Measurements from ENCODE around the gene ALOX12B.
"Not testable (repeated sequence)": the region's sequence is repeated elsewhere in the genome, so short reads cannot be mapped to it uniquely, and the experiment has no call there.

ALOX12B gene

DNA sequence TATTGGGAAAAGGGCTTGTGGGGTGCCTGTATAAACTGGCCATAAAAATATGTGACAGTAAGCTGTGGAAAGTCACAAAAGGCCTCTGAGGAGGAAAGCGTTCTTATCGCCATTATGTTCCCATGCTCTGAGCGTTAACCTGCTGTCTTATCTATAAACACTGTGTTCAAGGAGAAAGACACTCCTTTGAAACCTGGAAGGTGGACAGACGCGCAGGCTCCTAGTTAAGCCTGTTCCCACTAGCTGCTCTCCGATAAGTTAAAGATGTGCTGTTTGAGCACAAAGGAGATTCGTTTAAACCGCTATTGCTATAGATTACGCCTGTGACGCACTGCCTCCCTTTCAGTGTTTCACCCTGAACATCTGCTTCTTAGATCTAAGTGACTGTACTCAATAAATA is 5.2 kb downstream of the ALOX12B start:
- no peak for DNase-seq (ENCODE audit: low read depth)

DNA sequence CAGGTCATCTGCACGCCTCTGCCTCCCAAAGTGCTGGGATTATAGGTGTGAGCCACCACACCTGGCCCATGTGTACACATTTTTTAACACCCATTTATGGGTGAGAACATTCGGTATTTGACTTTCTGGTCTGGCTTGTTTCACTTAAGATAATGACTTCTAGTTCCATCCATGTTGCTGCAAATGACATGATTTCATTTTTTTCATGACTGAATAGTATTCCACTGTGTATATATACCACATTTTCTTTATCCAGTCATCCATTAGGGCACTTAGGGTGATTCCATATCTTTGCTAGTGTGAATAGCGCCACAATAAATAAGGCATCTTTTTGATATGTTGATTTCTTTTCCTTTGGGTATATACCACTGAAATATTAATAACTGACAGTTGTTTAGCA is 5.6 kb downstream of the ALOX12B start:
- no peak for DNase-seq (ENCODE audit: low read depth)

DNA sequence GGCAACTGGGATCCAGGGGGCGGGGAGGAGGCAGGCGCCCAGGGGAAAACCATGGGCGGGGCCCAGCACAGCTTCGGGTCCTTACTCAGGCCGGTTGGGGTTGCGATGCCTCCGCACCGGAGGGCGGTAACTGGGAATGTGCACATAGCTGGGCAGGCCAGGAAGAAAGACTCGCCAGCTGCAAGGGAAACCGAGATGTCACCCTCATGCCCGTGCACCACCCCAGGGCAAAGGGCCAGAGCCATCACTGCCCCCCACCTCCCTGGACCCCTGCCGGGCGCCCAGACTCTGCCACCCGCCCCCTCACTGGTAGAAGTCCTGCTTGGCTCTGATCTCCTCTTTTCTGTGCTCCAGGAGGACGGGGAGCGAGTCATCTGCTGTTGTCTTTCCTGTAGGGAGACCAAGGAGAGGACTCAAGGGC is 6.7 kb downstream of the ALOX12B start:
- DNase-seq (ENCODE audit: low read depth): no peak

DNA sequence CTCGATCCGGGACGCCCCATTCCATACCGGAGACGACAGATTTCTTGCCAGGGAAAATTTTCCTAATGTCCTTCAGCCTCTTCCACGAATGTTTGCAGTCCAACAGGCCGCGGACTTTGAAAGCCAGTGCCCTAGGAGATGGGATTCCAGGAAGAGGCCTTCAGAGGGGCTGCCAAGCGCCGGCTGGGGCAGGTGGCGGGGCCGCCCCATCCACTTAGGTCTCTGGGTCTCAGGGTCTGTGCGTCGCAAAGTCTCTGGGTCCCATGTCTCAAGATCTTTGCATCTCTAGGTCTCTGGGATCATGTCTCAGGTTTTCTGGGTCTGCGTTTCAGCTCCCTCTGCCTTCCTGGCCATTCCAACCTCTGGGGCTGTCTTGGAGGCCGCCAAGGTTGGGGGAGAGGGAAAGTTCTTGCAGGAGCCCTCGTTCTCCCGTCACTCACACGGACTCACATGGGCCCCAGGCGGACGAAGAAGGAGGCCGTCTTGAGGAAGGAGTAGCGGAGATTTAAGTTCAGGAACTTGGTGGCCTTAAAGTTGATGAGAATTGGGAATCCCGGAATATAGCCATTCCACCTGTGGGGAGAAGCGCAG is 7.2 kb downstream of the ALOX12B start:
- DNase-seq (ENCODE audit: low read depth): no peak

DNA sequence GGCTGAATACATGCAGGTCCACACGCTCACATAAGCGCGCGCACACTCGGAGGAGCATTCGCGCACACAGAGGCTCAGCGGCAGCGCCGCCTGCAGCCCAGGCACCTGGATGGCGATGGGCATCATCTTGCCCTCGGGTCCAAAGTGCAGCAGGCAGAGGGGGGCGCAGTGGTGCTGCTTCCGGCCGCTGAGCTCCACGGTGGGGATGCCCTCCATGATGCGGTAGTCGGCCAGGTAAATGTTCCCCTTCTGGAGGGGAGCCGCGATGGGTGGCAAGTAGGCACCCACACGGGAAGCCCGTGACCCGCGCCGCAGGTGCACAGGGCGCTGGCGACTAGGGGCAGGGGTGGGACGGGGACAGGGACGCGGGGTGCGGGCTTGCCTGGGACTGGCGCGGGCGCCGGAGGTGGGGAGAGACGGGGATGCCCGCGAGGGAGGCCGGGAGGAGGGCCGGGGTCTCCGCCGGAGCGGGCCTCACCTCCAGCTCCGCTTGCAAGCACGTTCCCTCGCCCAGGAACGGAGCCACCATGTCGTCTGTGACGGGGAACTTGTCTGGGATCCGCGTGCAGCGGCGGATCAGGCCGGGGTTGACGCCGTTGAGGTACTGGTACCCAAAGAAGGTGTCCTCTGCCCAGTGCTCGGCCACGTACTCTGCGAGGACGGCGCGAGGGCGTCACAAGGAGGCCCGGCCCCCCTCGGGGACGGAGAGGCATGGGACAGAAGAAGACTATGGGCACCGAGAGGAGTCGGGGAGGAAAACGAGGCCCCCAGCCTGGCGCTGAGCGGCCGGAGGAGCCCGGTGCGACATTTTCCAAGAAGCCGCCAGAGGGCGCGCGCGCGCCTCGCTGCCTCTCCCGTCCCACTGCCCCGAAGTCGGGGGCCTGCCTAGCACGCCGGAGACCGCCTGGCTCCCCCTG is 8.0 kb downstream of the ALOX12B start:
- DNase-seq (ENCODE audit: low read depth): peak; percentile 82

DNA sequence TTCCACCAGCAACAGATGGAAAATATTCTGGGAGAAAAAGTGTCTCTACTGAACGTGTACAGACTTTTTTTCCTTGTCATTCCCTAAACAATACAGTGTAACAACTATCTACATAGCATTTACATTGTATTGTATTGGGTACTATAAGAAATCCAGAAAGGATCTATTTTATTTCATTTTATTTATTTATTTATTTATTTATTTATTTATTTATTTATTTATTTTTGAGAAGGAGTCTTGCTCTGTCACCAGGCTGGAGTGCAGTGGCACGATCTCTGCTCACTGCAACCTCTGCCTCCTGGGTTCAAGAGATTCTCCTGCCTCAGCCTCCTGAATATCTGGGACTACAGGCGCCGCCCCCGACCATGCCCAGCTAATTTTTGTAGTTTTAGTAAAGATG is 9.6 kb downstream of the ALOX12B start:
- not testable (repeated sequence) for DNase-seq (ENCODE audit: low read depth)

DNA sequence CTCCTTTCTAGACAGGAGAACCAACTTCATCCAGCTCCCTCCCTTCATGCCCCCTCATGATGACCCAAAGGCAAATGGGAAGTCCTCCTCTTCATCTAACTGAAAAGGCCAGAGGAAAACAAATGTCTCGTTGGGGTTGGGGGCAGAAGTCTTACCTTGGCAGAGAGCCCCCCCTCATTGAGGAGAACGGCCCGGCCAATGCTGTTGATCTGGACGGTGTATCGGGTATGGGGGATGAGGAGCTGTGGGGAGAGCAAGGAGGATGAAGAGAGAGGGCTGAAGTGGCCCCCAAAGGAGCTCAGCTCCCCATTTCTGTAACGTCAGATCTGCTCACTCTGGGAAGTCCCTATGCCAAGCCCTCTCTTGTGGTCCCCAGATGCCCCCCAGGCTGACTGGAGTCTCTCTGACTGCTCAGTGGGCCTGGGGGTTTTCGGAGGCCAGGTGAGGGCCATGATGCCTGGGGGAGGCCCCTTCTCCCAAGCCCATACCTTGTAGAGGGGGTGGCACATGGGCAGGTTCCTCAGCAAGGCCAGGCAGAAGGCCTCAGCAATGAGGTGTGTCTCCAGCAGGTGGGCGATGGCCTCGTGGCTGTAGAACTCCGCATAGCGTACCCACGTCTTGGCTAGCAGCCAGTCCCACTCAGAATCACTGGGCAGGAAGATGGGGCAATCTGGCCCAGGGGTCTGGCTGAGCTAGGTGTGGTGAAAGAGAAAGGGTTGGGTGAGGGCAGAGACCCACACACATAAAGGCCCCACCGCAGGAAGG is 10.8 kb downstream of the ALOX12B start:
- no peak for DNase-seq (ENCODE audit: low read depth)

DNA sequence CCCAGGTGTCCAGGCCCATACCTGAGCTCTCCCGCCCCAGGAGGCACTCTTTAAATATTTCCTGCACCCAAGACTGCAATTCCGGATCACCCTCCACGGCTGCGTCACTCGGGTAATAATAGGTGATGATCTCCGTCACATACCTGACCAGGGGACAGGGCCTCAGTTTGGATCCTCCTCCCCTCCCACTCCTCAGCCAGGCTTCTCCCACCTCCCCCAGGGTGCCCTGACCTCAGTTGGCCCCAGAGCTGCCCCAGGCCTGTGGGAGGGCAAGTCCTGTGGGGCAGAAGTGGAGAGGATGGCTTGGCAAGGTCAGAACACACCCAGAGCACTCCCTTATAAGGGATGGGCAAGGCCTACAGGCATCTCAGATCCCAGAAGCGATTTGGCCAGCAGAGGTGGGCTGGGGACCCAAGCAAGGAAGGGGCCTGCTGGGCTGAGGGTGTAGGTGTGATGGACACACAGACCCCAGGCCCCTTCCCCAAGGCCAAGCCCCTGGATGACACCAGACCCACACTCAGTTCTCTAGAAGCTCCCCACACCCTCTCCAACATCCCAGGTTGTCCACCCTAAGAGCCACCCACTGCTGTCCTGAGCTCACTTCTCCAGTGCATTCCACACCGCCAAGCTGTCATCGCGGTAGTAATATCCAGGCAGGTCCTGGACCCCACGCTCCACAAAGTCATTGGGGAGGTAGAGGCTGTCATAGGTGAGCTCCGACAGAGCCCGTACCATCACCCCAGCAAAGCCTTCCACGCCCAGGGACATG is 11.8 kb downstream of the ALOX12B start:
- no peak for DNase-seq (ENCODE audit: low read depth)

DNA sequence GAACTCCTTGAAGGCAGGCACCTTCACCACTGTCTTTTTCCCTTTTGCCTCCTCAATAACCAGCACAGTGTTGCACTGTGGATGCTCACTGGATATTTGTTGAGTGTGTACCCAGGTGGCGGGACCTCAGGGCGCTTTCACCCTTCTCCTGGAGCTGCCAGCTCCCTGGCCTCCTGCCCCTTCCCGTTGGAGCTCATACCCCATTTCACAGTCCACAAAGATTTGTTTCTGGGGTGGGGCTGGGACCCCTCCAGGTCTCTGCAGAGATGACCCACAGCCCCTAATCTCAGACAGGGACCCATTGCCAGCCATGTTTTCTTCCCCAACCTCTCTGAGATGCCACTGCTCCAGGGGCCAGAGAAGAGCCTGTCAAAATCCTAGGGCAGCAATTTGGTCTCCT is 12.4 kb downstream of the ALOX12B start:
- DNase-seq (ENCODE audit: low read depth): no peak

DNA sequence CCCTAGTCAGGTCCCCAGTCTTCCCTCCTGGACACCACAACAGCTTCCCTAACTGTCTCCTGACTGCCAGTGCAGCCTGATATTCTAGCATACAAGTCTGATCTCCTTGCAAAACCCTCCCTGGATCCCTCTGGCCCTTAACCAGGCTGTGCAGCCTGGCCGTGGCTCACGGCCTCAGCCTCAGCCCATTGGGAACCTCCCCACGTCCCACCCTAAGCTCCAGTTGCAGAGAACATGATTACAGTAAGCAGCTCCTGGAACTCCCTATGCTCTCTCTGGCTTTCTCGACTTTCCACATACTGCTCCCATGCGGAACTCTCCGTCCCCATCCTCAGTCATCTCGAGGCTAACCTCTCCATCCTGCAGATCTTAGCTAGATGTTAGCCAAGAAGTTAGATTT is 13.0 kb downstream of the ALOX12B start:
- DNase-seq (ENCODE audit: low read depth): no peak

DNA sequence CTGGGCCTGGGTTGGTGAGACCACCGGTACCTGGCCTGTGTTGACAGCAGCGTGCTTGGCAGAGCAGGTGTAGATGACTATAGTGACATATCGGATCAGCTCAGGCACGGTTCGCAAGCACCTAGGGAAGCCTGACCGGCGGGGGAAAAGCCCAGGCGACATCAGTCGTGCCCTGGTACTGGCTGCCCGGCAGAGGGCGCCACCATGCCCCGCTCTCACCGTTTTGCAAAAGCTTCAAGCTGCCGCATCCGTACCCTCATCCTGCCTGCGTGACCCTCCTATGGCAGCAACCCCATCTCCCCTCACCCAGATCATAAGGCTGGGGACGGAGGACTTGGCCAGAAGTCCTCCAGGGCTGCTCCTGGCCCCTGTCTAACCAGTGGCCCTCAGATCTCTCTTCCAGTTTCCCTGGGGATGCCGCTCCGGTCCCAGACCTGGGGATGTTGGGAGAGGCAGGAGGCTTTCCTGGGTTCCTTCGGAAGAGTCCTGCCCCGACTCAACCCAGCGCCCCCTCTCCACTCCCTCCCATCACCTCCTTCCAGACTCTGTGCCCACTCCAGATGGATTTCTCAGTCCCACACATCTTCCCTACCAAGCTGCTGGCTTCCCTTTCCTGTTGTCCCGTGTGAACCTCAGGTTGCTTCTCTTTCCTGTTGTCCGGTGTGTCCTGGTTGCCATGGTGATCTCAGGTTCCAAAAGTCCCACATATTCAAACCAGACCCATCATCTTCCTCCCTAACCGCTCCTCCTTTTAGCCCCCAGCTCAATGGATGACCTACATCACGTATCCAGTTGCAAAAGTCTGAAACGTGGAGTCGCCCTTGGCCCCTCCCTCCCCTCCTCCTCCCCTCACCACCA is 13.7 kb downstream of the ALOX12B start:
- peak; percentile 81 for DNase-seq (ENCODE audit: low read depth)

DNA sequence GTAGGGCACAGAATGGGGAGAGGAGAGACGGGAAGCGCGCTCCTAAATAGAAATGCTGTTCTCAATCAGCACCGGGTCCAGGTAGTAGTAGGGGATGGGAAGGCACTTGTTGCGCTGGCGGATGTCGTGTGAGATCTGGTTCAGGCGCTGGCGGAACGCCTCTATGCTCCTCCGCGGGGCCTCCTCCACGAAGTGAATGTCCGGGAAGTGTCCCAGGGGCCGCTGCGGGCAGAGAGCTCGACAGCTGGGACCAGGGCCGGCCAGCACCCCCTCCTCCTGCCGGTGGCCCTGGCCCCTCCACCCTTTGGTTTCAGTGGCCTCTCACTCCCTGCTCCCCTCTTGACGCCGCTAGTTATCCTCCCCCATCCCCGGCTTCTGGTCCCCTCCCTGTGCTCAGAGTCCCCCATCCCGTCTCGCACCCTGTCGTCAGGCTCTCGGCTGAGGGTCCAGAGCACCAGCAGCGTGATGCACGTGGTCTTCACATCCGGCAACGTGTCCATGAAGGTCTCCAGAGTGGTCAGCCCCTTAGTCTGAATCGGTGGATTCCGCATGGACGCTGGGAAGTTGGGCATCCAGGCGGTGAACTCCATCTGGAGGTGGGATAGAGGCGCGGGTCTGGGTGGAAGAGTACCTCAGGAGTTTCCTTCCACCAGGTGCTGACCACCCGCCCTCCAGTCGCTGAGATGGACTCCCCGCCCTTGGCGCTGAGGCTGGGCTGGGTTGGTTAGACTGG is 14.6 kb downstream of the ALOX12B start:
- DNase-seq (ENCODE audit: low read depth): no peak

DNA sequence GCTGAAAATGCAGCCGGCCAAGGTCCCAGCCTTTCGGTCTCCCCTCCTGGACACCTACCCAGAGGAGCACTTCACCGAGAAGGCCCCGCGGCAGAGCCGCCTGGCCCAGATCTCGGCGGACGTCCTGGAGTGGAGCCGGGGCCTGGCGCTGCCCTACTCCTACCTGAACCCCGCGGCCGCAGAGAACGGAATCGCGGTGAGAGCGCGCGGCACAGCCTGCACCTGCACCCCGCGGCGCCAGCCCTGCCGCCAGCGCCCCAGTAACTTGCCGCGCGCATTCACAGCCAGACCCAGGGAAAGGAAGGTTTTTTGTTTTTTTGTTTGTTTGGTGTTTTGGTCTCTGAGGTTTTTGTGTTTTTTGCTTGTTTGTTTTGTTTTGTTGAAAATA is 15.2 kb downstream of the ALOX12B start:
- no peak for DNase-seq (ENCODE audit: low read depth)

DNA sequence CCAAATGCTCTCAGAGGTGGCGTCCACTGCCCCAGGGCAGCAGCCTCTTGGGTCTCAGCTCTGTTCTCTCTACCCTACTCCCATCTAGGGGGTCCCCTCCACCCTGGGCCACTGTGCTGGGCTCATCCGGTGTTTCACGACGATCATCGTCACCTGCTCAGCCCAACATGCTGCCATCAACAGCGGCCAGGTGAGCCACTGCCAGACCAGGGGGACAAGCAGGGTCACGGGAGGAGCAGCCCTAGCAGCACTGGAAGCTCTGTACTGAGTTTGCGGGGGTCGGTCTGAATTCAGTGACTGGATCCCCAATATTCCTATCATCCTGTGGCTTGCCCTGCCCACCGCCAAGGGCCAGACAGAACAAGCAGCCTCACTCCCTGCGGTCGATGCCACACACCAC is 16.0 kb downstream of the ALOX12B start:
- DNase-seq (ENCODE audit: low read depth): no peak

DNA sequence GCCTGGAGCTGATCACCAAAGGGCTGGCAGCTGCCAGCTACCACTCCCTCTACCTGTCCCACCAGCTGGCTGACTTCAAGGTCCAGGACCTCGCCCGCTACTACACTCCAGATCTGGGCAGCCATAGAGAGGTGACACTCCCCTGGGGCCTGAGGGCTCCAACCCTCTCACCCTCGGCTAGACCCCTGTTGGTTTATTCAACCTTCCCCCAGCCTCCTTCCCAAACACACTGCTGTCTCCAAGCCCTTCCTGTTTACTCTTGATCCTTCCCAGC is 18.0 kb downstream of the ALOX12B start:
- DNase-seq (ENCODE audit: low read depth): no peak

DNA sequence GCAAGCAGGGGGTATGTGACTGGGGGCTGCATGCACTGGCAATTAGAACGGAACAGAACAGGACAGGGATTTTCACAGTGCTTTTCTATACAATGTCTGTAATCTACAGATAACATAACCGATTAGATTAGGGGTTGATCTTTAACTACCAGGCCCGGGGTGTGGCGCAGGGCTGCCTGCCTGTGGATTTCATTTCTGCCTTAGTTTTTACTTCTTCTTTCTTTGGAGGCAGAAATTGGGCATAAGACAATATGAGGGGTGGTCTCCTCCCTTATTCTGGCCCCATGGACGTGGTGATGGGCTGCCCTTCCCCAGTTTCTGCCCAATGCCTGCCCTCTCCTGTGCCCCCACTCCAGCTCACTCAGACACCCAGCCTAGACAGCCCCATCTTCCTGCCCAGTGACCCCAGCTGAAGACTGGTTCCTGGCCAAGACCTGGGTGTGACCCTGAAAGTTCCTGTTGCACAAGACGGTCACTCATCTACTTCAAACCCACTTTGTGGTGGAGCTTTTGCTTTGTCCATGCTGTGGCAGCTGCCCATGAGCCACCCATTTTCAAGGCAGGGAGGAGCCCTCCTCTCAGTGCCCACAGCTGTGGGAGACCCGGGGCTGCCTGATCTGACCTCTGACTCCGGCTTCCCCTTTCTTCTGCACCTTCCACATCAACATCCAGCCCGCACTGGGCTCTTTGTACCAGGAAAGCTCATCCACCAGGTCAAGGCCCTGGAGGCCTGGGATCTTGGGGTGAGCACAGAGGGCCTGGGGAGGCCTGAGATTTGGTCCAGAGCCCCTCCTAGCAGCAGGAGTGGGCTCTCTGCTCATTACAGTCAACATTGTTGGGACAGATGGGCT is 18.6 kb downstream of the ALOX12B start:
- no peak for DNase-seq (ENCODE audit: low read depth)

DNA sequence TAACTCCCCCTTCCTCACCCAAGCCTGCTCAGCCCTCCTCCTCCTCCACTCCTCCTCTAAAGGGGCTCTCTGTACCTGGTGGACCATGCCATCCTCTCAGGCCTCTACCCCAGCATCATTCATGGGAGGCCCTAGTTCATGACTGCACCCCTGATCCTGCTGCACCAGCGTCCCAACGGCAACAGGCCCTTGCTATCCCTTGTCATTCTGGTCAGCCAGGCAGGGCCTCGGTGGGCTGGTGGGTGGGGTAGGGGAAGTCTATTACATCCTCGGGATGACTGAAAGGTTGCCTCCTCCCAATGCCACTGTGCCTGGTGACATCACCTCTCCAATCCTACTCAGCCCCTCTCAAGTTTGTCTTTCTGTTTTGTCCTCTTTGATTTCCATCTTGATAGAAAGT is 19.7 kb downstream of the ALOX12B start:
- no peak for DNase-seq (ENCODE audit: low read depth)

DNA sequence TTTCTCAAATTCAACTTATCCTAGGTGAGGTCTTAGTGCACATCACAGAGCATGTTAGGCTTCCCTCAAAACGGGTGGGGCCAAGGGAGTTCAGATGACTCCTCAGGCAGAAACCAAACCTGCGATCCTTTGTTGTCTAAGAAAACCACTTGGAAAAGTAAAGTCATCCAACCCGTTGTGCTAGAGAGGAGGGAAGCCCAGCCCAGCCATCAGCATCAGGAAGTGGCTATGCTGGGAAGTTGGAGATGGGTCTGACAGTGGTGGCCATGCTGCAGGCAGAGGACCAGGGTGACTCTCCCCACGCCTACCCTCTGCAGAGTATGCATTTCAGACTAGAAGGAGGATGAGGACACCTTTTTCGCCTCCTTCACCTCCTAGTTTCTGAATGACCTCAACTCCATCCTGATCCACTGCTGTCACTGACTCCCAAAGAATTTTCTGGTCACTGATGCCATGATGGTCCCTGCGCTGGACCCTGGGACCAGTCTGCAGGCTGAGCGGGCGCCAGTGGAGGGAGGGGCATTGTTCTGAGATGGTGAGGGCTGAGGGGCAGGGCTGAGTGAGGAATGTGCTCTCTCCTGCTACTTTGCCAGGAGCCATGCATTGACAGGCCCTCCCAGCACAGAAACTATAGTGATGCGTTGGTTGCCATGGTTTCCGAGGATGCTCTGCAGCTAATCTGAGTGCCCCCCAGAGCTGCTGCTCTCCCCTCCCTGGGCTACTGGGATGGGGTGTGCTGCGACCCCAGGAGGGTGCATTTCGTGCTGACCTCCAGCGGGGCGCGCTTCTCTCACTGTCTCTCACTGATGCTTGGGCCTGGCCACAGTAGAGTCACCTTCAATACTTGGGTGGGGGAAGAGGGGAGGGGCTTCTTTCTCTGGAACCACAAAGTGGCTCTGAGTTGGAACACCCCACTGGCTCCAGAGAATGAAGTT is 20.4 kb downstream of the ALOX12B start:
- DNase-seq (ENCODE audit: low read depth): no peak

DNA sequence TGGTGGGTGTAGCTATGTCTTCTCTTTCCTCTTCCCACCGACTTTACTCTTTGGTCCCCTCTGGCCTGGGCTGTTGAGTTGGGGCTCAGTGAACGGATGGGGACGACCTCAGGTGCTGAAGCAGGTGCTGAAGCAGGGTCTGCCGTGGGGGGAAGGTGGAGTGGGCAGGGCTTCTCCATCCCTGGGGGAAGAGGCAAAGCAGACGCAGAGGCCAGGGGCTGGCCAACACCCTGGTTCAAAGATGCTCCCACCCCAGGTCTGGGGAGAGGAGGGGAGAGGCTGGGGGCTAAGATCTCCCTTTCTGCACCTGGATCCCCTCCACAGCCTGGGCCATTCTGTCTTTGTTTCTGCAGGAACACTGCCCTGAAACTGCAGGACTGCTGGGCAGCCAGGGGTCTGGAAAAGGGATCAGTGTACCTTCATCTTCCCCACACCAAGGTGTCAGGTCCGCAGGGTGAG is 22.9 kb downstream of the ALOX12B start:
- no peak for DNase-seq (ENCODE audit: low read depth)
